Right lobe of liver (tissue), 4 donors: Measurements from ENCODE around the gene IGF1R.

ENCODE experiments used
- POLR2A ChIP-seq: fragments of 450-650 bp; IDR thresholded peaks from one replicate; pipeline ENCODE4 v1.6.1; 2017; ENCODE audit warnings: antibody characterized with exemption, mild to moderate bottlenecking
- TF ChIP-seq, protein P1 (sequence below), 4 donors: fragments of 200-600 bp in 3 of 4; fragments of 450-650 bp in 1 of 4; IDR thresholded peaks; one replicate each; pipeline versions ENCODE4 v1.5.1 to v1.8.0; 2016 to 2022; ENCODE audit warnings: antibody characterized with exemption in 4 of 4, mild to moderate bottlenecking in 2 of 4
- donor health status: DM: no; HTN: no; CAD: no.
- donor health status: DM: no; HTN: no; CAD: no.
- donor health status: DM: no; HTN: yes; CAD: no.

DNA sequence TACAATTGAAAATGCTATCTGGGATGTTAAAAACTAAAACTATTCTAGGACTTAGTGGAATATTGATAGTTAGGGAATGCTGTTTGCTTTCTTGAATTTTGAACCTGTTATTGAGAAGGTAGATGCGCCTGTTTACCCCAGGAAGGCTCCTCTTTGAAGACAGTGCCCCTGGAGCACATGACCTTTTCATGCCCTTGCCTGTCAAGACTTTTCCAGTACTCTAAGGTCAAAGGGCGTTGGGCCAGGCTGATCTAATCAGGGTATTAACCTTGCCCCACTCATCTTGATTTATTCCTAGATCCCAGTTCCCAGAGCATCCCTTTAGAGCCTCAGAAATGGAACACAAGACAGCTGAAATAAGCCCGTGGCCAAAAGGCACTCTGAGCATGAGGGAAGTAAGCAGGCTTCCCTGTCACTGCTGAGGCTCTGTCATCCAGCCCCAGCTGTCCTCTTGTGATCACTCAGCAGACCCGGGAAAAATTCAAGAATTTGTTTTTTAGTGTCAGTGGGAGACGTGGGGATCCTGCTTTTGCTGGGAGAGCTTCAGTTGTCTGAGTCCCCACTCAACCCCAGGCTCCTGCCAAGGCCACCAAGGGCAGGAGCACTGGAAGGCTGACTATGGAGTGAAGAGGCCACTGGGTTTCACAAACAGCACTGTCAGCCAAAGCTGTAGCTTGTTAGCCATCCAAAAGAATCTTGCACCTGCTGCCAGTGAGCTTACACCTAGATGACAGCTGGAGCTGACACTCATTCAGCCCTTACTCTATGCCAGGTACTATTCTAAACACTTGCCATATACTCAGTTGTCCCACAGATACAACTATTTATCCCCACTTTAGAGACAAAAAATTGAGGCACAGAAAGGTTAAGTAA lies 190.3 kb downstream of the IGF1R start:
- TF ChIP-seq, protein P1, sequence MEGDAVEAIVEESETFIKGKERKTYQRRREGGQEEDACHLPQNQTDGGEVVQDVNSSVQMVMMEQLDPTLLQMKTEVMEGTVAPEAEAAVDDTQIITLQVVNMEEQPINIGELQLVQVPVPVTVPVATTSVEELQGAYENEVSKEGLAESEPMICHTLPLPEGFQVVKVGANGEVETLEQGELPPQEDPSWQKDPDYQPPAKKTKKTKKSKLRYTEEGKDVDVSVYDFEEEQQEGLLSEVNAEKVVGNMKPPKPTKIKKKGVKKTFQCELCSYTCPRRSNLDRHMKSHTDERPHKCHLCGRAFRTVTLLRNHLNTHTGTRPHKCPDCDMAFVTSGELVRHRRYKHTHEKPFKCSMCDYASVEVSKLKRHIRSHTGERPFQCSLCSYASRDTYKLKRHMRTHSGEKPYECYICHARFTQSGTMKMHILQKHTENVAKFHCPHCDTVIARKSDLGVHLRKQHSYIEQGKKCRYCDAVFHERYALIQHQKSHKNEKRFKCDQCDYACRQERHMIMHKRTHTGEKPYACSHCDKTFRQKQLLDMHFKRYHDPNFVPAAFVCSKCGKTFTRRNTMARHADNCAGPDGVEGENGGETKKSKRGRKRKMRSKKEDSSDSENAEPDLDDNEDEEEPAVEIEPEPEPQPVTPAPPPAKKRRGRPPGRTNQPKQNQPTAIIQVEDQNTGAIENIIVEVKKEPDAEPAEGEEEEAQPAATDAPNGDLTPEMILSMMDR (IDR thresholded peaks at IDR 0.05), result no peak
- TF ChIP-seq POLR2A, result no peak
